Esophagus squamous epithelium (tissue), 5 donors: ENCODE measurements around the gene PBX3. TPM values are rescaled to one million over a fixed set of nuclear protein-coding genes. Genes with fewer than 3 reads are reported as not detected.

ENCODE experiments used
- DNase-seq: peaks from one replicate; lab custom pipeline; 2025; lab: John Stamatoyannopoulos, UW
- H3K27ac ChIP-seq, 4 donors: fragments of 200-600 bp; sonication (generic); one replicate each; pipeline ENCODE4 v1.5.1; 2016 to 2019; ENCODE audit warnings: mild to moderate bottlenecking in 1 of 4
- H3K27me3 ChIP-seq, 4 donors: fragments of 200-600 bp; sonication (generic); 1 replicate in 3 of 4; 2 replicates in 1 of 4; pipeline versions ENCODE4 v1.5.1 to v1.6.0; 2017 to 2021; ENCODE audit warnings: antibody characterized with exemption in 1 of 4
- H3K36me3 ChIP-seq, 3 donors: fragments of 200-600 bp; sonication (generic); one replicate each; pipeline ENCODE4 v1.5.1; 2016 to 2019
- H3K4me1 ChIP-seq, 3 donors: fragments of 200-600 bp; sonication (generic); one replicate each; pipeline ENCODE4 v1.5.1; 2017 to 2019
- H3K4me3 ChIP-seq, 4 donors: fragments of 200-600 bp; sonication (generic); 1 replicate in 3 of 4; 2 replicates in 1 of 4; pipeline ENCODE4 v1.5.1; 2016 to 2019; ENCODE audit warnings: mild to moderate bottlenecking in 2 of 4, moderate library complexity in 1 of 4
- H3K9me3 ChIP-seq, 3 donors: fragments of 200-600 bp; sonication (generic); one replicate each; pipeline ENCODE4 v1.5.1; 2016 to 2019
- CTCF ChIP-seq, 6 experiments: fragments of 450-650 bp in 4 of 6; fragments of 200-600 bp in 2 of 6; sonication (generic) in 2 of 6; IDR thresholded peaks; one replicate each; pipeline ENCODE4 v1.5.1; 2016 to 2019; ENCODE audit warnings: antibody characterized with exemption in 6 of 6, mild to moderate bottlenecking in 4 of 6, moderate library complexity in 4 of 6
- POLR2A ChIP-seq, 4 donors: fragments of 450-650 bp; IDR thresholded peaks; one replicate each; pipeline ENCODE4 v1.6.1; 2017; ENCODE audit warnings: antibody characterized with exemption in 4 of 4, mild to moderate bottlenecking in 4 of 4, moderate library complexity in 3 of 4
- WGBS, 2 donors: methylation state at CpG; one replicate each; pipeline ENCODE4 v1.1.5; 2018; 5-methylcytosine and 5-hydroxymethylcytosine counted together
- intact Hi-C: fragments of 100-400 bp; cut with DNase I; formaldehyde crosslinking; loops from one replicate; pipeline ENCODE4 v1.15.0; 2022
- total RNA-seq, 4 donors: library from RNA; depleted of rRNA; stranded (reverse); fragments of >200 nt; gene quantifications; one replicate each; pipeline ENCODE4 v1.1.0, GENCODE V29; 2016
- donor health status: DM: yes; HTN: yes; CAD: no.

PBX3 gene
- total RNA-seq, 4 donors from 2014 or later, result 10.2 to 27.1 (median 12.7) TPM

GRCh38 chr9:125987420-125987819 is 240.2 kb downstream of the PBX3 start:
- TF ChIP-seq POLR2A (IDR thresholded peaks at IDR 0.05) (no peak), CTCF (IDR thresholded peaks at IDR 0.05) (no peak)
- Histone ChIP-seq H3K4me3 (no peak overlapping the region), H3K27ac (no peak overlapping the region), H3K9me3 (no peaks in the 10 kb centered on the region), H3K36me3 (no peaks in the 10 kb centered on the region), H3K4me1 (peaks cover 0 to 8% (median 0%) of the 10 kb centered on the region in 3 donors), H3K27me3 (peaks cover 0 to 15% (median 0%) of the 10 kb centered on the region in 4 donors)
- 72 to 84% methylated on average over 2 to 3 of the region's 5 CpGs for WGBS, 2 donors
- DNase-seq, result no peak
- intact Hi-C loops, result no loop called here

DNA sequence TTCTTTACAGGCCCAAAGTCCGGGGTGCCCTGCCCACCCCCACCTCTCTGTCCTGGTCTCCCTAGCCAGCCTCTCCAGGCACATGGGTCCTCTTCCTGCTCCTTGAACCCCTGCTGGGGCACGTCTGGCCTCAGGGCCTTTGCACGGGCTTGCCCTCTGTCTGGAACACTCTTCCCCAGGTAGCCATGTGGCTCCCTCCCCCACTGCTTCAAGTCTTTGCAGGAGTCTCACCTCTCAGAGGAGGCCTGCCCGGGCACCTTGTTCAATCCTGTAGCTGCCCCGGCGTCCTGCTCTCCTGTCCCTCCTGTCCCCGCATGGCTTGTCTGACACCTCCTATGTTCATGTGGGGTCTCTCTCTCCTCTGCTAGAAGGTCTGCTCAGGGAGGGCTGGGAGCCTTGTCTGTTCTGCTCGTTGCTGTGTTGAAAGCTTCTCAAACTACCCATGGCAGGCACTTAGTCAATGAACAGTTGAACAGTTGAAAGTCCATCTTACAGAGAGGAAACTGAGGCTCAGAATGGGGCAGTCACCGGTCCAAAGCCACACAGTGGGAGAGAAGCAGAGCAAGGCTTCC is 241.4 kb downstream of the PBX3 start:
- DNase-seq, result no peak
- Histone ChIP-seq H3K9me3 (no peaks in the 10 kb centered on the region), H3K4me3 (no peak overlapping the region), H3K27me3 (peaks cover 0 to 6% (median 0%) of the 10 kb centered on the region in 4 donors), H3K36me3 (no peaks in the 10 kb centered on the region), H3K27ac (no peak overlapping the region), H3K4me1 (peaks cover 0 to 8% (median 0%) of the 10 kb centered on the region in 3 donors)
- intact Hi-C loops, result no loop called here
- WGBS, 2 donors, result 35 to 48% methylated on average over 7 to 9 of the region's 9 CpGs
- TF ChIP-seq POLR2A (IDR thresholded peaks at IDR 0.05), result no peak
- no peak for TF ChIP-seq CTCF (IDR thresholded peaks at IDR 0.05)

DNA sequence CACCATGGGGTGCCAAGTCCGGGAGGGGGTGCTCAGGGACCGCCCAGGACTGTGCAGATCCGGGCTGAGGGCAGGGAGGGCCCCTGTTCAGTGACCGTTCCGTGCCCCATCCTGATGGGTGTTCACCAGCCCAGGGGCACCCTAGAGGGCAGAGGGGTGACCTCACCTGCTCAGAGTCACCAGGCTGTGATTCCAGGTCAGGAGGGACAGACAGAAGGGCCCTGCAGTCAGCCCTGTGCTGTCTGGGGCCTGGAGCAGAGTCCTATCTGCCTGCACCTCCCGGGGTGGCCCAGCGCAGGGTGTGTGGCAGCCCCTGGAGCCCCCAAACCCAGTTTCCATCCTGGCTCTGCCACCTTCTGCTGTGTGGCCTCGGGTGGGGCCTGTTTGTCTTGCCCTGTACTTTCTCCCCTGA is 241.9 kb downstream of the PBX3 start:
- 80% methylated on average over 1 to 3 of the region's 8 CpGs for WGBS, 2 donors
- Histone ChIP-seq H3K4me1 (peaks cover 0 to 8% (median 0%) of the 10 kb centered on the region in 3 donors), H3K9me3 (no peaks in the 10 kb centered on the region), H3K27ac (no peak overlapping the region), H3K27me3 (peaks cover 0 to 12% (median 0%) of the 10 kb centered on the region in 4 donors), H3K36me3 (no peaks in the 10 kb centered on the region), H3K4me3 (no peak overlapping the region)
- DNase-seq, result no peak
- intact Hi-C loops, result no loop called here
- TF ChIP-seq CTCF (IDR thresholded peaks at IDR 0.05), result no peak
- TF ChIP-seq POLR2A (IDR thresholded peaks at IDR 0.05), result no peak

DNA sequence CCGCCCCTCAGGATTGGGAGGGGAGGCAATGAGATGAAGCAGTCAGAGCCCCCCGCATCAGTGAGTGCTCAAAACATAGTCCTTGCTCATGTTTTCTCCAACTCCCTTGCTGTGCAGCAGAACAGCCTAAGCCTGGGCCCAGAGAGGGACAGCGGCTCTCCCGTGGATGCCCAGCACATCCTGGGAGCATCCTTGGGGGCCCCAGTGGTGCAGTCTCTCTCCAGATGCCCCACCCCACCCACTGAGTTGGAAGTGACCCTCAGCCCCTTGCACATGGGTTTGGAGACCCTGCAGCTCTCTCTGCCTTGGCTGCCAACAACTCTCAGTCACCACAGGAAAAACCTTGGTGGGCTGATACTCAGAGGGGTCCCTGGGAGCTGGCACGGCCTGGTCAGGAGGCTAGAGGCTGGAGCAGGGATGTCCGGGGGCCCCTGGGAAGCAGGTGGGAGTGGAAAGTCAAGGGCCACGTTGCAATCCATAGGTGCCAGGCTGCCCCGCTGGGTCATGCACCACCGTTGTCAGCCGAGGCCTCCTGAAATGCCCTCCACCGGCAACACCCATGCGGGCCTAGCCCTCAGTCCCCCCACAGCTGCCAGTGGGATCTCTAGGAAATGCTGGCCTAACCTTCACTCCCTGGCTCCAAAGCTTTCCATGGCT is 242.5 kb downstream of the PBX3 start:
- H3K27ac ChIP-seq, result no peak overlapping the region
- no peak for DNase-seq
- H3K4me3 ChIP-seq, result no peak overlapping the region
- no peaks in the 10 kb centered on the region for H3K9me3 ChIP-seq
- intact Hi-C loops, result no loop called here
- no peaks in the 10 kb centered on the region for H3K36me3 ChIP-seq
- H3K4me1 ChIP-seq, result peaks cover 0 to 8% (median 0%) of the 10 kb centered on the region in 3 donors
- TF ChIP-seq POLR2A (IDR thresholded peaks at IDR 0.05), result no peak
- TF ChIP-seq CTCF (IDR thresholded peaks at IDR 0.05), result no peak
- peaks cover 0 to 12% (median 0%) of the 10 kb centered on the region in 4 donors for H3K27me3 ChIP-seq
- WGBS, 2 donors, result 92 to 100% methylated on average over 5 of the region's 12 CpGs

DNA sequence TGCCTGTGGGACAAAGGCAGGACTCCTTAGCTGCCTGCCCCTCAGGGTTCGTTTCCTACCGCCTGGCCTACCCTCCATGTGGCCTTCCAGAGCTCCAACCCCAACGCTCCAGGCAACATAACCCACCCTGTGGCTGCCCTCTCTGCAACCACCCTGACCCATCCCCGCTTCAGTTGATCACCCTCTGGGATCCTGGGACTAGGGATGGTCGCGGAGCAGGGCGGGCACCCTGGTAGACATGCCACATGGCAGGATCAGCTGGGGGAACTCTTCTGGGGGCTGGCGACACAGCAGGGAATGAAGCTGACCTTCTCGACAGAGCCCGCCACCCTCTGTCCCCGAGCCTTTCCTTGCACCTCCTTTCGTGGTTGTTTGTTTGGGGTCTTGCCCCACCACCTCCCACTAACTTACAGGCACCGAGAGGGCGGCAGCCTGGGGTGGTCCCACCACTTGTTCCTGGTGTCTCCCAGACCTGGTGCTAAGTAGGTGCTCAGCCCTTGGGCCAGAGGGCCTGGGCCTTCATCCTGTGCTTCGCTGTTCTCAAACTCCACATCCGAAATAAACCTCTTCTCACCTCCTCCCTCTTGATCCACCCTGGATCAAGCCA is 243.1 kb downstream of the PBX3 start:
- intact Hi-C loops, result no loop called here
- no peaks in the 10 kb centered on the region for H3K9me3 ChIP-seq
- H3K4me1 ChIP-seq, result peaks cover 0 to 8% (median 0%) of the 10 kb centered on the region in 3 donors
- H3K4me3 ChIP-seq, result no peak overlapping the region
- H3K27ac ChIP-seq, result no peak overlapping the region
- peaks cover 0 to 14% (median 0%) of the 10 kb centered on the region in 4 donors for H3K27me3 ChIP-seq
- TF ChIP-seq CTCF (IDR thresholded peaks at IDR 0.05) (no peak), POLR2A (IDR thresholded peaks at IDR 0.05) (no peak)
- no peaks in the 10 kb centered on the region for H3K36me3 ChIP-seq
- WGBS, 2 donors, result 93 to 97% methylated on average over 11 to 16 of the region's 16 CpGs
- DNase-seq, result no peak
